Right lung (tissue), 5 donors: ENCODE measurements around the gene PTPRT. TPM values are rescaled to one million over a fixed set of nuclear protein-coding genes. Genes with fewer than 3 reads are reported as not detected.

Experiments used
- DNase-seq, 2 donors: peaks; one replicate each; pipeline ENCODE4 v3.0.0-alpha.2; 2013
- polyA plus RNA-seq, 5 donors: library from polyadenylated mRNA; unstranded; fragments of 120-200 nt; gene quantifications; one replicate each; pipeline versions ENCODE4 v1.2.1 to v1.2.3, GENCODE V29; 2013; ENCODE audit warnings: inconsistent platforms in 1 of 5, low replicate concordance in 1 of 5; ENCODE audit not compliant: insufficient read length in 5 of 5, insufficient read depth in 1 of 5

PTPRT gene
- polyA plus RNA-seq, 5 donors: 0.27 to 2.7 (median 1.6) TPM

GRCh38 chr20:42807876-42808275 is 381.8 kb downstream of the PTPRT start:
- DNase-seq: no peak

GRCh38 chr20:42795111-42795695 is 394.5 kb downstream of the PTPRT start:
- peak in 1 of 2 donors; percentile 11 for DNase-seq

GRCh38 chr20:42792052-42792451 is 397.7 kb downstream of the PTPRT start:
- DNase-seq: no peak

GRCh38 chr20:42790111-42790510 is 399.6 kb downstream of the PTPRT start:
- DNase-seq: peak in 1 of 2 donors; percentile 1

GRCh38 chr20:42788707-42789106 is 401.0 kb downstream of the PTPRT start:
- no peak for DNase-seq

- no peak for DNase-seq
Observed at GRCh38 chr20:42785041-42785440, 404.7 kb downstream of the PTPRT start.

- no peak for DNase-seq
Observed at GRCh38 chr20:42779216-42779615, 410.5 kb downstream of the PTPRT start.

- DNase-seq: no peak
Observed at GRCh38 chr20:42775866-42776265, 413.8 kb downstream of the PTPRT start.

GRCh38 chr20:42775037-42775436 is 414.7 kb downstream of the PTPRT start:
- no peak for DNase-seq

- DNase-seq: no peak
Observed at GRCh38 chr20:42763015-42763414, 426.7 kb downstream of the PTPRT start.

GRCh38 chr20:42756991-42757390 is 432.7 kb downstream of the PTPRT start:
- peak; percentile 51 to 59 for DNase-seq

GRCh38 chr20:42754706-42755105 is 435.0 kb downstream of the PTPRT start:
- DNase-seq: peak; percentile 78 to 82

GRCh38 chr20:42752620-42753019 is 437.1 kb downstream of the PTPRT start:
- DNase-seq: peak in 1 of 2 donors; percentile 15

GRCh38 chr20:42749556-42749955 is 440.1 kb downstream of the PTPRT start:
- DNase-seq: no peak

GRCh38 chr20:42747765-42748411 is 441.8 kb downstream of the PTPRT start:
- no peak for DNase-seq

- DNase-seq: no peak
Observed at GRCh38 chr20:42744756-42745465, 444.8 kb downstream of the PTPRT start.

GRCh38 chr20:42742926-42743325 is 446.8 kb downstream of the PTPRT start:
- no peak for DNase-seq

- no peak for DNase-seq
Observed at GRCh38 chr20:42741906-42742305, 447.8 kb downstream of the PTPRT start.

- no peak for DNase-seq
Observed at GRCh38 chr20:42740226-42740870, 449.4 kb downstream of the PTPRT start.

- DNase-seq: no peak
Observed at GRCh38 chr20:42739683-42740082, 450.0 kb downstream of the PTPRT start.

- DNase-seq: no peak
Observed at GRCh38 chr20:42735539-42735938, 454.2 kb downstream of the PTPRT start.

- DNase-seq: no peak
Observed at GRCh38 chr20:42734660-42735368, 454.9 kb downstream of the PTPRT start.
